Ishikawa (cell line): ENCODE data around the gene PPP6R3.

Experiments
- CEBPB ChIP-seq: IDR thresholded peaks from 2 replicates; pipeline ENCODE4 v1.6.1; 2012
- EGR1 ChIP-seq: IDR thresholded peaks from 2 replicates; pipeline ENCODE4 v1.6.1; 2012
- EP300 ChIP-seq: IDR thresholded peaks from 2 replicates; pipeline ENCODE4 v1.6.1; 2012; ENCODE audit warnings: borderline replicate concordance
- FOXM1 ChIP-seq: IDR thresholded peaks from 2 replicates; pipeline ENCODE4 v1.6.1; 2012; ENCODE audit warnings: low read depth, borderline replicate concordance
- RAD21 ChIP-seq: IDR thresholded peaks from 2 replicates; pipeline ENCODE4 v1.6.1; 2012; ENCODE audit warnings: low read depth
- TAF1 ChIP-seq: IDR thresholded peaks from 2 replicates; pipeline ENCODE4 v1.6.1; 2012; ENCODE audit warnings: low read depth, mild to moderate bottlenecking
- TCF12 ChIP-seq: IDR thresholded peaks from 2 replicates; pipeline ENCODE4 v1.6.1; 2012; ENCODE audit warnings: low read depth
- YY1 ChIP-seq: IDR thresholded peaks from 2 replicates; pipeline ENCODE4 v1.6.1; 2012; ENCODE audit warnings: low read depth
- ZBTB7A ChIP-seq: IDR thresholded peaks from 2 replicates; pipeline ENCODE4 v1.6.1; 2012; ENCODE audit warnings: low read depth
- TF ChIP-seq, protein P1 (sequence below): IDR thresholded peaks from 2 replicates; pipeline ENCODE4 v1.6.1; 2012; ENCODE audit warnings: low read depth, mild to moderate bottlenecking
- TF ChIP-seq, protein P2 (sequence below): IDR thresholded peaks from 2 replicates; pipeline ENCODE4 v1.6.1; 2012

DNA sequence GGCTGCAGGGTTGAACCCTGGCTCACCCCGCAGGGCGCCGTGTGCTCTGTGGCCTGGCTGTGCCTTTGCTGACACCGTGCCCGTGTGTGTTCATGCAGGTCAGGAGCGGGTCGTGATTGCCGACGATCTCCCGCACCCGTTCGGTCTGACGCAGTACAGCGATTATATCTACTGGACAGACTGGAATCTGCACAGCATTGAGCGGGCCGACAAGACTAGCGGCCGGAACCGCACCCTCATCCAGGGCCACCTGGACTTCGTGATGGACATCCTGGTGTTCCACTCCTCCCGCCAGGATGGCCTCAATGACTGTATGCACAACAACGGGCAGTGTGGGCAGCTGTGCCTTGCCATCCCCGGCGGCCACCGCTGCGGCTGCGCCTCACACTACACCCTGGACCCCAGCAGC lies 47.0 kb upstream of the PPP6R3 start:
- TF ChIP-seq, protein P1, sequence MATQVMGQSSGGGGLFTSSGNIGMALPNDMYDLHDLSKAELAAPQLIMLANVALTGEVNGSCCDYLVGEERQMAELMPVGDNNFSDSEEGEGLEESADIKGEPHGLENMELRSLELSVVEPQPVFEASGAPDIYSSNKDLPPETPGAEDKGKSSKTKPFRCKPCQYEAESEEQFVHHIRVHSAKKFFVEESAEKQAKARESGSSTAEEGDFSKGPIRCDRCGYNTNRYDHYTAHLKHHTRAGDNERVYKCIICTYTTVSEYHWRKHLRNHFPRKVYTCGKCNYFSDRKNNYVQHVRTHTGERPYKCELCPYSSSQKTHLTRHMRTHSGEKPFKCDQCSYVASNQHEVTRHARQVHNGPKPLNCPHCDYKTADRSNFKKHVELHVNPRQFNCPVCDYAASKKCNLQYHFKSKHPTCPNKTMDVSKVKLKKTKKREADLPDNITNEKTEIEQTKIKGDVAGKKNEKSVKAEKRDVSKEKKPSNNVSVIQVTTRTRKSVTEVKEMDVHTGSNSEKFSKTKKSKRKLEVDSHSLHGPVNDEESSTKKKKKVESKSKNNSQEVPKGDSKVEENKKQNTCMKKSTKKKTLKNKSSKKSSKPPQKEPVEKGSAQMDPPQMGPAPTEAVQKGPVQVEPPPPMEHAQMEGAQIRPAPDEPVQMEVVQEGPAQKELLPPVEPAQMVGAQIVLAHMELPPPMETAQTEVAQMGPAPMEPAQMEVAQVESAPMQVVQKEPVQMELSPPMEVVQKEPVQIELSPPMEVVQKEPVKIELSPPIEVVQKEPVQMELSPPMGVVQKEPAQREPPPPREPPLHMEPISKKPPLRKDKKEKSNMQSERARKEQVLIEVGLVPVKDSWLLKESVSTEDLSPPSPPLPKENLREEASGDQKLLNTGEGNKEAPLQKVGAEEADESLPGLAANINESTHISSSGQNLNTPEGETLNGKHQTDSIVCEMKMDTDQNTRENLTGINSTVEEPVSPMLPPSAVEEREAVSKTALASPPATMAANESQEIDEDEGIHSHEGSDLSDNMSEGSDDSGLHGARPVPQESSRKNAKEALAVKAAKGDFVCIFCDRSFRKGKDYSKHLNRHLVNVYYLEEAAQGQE: no peak
- TF ChIP-seq ZBTB7A: no peak
- no peak for TF ChIP-seq TCF12
- no peak for TF ChIP-seq RAD21
- TF ChIP-seq TAF1: no peak
- no peak for TF ChIP-seq CEBPB
- TF ChIP-seq EGR1: no peak
- TF ChIP-seq EP300: no peak
- TF ChIP-seq YY1: no peak
- TF ChIP-seq, protein P2, sequence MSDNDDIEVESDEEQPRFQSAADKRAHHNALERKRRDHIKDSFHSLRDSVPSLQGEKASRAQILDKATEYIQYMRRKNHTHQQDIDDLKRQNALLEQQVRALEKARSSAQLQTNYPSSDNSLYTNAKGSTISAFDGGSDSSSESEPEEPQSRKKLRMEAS: no peak
- TF ChIP-seq FOXM1: no peak
